ENCODE data around the gene LSM5.

The LSM5 gene

DNA sequence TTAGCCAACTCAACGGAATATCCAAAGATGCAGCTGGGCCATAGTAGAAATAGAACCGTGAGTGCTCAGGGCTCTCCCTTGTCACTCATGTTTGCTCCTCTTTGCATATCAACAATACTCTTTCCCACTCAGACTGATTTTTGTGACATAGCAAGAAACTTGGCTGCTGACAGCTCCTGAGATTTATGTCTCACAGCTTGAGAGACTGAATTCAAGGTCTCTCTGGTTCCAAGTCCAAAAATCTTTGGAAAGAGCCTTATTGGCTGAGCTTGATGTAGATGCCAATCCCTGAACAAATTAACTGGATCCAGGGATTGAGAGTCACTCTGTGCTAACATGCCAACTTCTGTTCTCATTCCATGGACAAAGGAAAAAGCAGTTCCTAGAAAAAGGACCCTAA is 30.4 kb downstream of the LSM5 start:
- no peak for DNase-seq

GRCh38 chr7:32458025-32458424 is 32.2 kb downstream of the LSM5 start:
- DNase-seq = no peak

DNA sequence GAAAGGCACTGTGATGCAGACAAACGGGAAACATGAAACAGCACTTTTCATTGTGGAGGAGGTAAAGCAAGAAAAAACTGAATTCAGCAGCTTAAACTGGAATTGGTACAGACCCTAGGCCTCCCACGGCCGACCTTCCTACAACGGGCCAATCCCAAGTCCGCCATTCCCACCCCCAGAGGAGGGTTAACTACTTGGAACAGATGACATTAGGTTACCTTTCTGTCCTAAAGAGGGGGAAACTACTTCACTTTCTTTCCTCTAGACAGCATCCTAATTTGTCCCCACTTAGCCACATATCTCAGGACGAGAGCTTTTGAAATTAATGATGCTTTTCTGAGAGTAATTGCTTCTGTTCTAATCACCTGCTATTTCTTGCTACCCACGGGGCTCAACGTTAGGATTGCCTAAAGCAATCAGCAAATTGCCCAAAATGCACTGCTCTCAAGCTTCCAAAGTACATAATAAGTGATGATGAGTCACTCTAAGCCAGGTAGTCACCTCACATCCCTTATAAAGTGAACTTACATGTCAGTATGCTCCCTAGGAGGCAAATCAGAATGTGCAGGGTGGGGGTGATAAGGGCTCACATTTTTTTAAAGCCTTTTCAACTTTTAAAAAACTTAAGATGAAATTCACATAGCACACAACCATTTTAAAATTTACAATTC is 36.7 kb downstream of the LSM5 start:
- no peak for DNase-seq

GRCh38 chr7:32447218-32447617 is 43.0 kb downstream of the LSM5 start:
- no peak for DNase-seq

GRCh38 chr7:32436146-32436928 is 53.8 kb downstream of the LSM5 start:
- DNase-seq = no peak
